Right lobe of liver (tissue), 4 donors: ENCODE data around the gene PXDN.

Source experiments
- CTCF ChIP-seq, 4 donors: fragments of 200-600 bp in 3 of 4; fragments of 450-650 bp in 1 of 4; IDR thresholded peaks; one replicate each; pipeline versions ENCODE4 v1.5.1 to v1.8.0; 2016 to 2022; ENCODE audit warnings: antibody characterized with exemption in 4 of 4, mild to moderate bottlenecking in 2 of 4
- POLR2A ChIP-seq: fragments of 450-650 bp; IDR thresholded peaks from one replicate; pipeline ENCODE4 v1.6.1; 2017; ENCODE audit warnings: antibody characterized with exemption, mild to moderate bottlenecking
- donor health status: DM: no; HTN: no; CAD: no.
- donor health status: DM: no; HTN: no; CAD: no.
- donor health status: DM: no; HTN: yes; CAD: no.

- TF ChIP-seq CTCF (IDR thresholded peaks at IDR 0.05), result no peak
- TF ChIP-seq POLR2A, result no peak
Measured at GRCh38 chr2:1618974-1619373, 125.3 kb downstream of the PXDN start.
